IMR-90 (cell line): ENCODE data around the gene TBPL2. TPM values are rescaled to one million over a fixed set of nuclear protein-coding genes. Genes with fewer than 3 reads are reported as not detected.

Experiments used
- ATAC-seq: fragments of 200-7000 bp; cut with Tn5 transposase; 2 replicates; pipeline ENCODE4 v1.9.1; 2020; ENCODE audit warnings: low read depth, mild to moderate bottlenecking, moderate library complexity
- BruUV-seq: library from RNA; stranded (reverse); fragments of 400-500 nt; replicated peaks from 2 replicates; lab custom pipeline; 2021; lab: Mats Ljungman, UMichigan
- CTCF ChIA-PET: fragments of 300-600 bp; formaldehyde crosslinking; extraction: SDS; loops from one replicate; lab custom pipeline; 2021; ENCODE audit warnings: antibody characterized with exemption; lab: Yijun Ruan, JAX
- POLR2A ChIA-PET: fragments of 300-600 bp; sonication (Branson Sonifier 250); formaldehyde crosslinking; loops from one replicate; lab custom pipeline; 2022; ENCODE audit warnings: antibody characterized with exemption; ENCODE audit not compliant: unreplicated experiment; lab: Charles Lee
- DNase-seq: peaks from one replicate; pipeline ENCODE4 v3.0.0; 2013
- H2AFZ ChIP-seq: replicated peaks from 2 replicates; pipeline ENCODE3; 2013; ENCODE audit warnings: low read length, mild to moderate bottlenecking; ENCODE audit not compliant: poor library complexity
- H2AK5ac ChIP-seq: 2 replicates; pipeline ENCODE4 v1.6.1; 2013; ENCODE audit warnings: low read depth, low read length, inconsistent platforms
- H2AK9ac ChIP-seq: replicated peaks from 2 replicates; pipeline ENCODE3; 2013; ENCODE audit warnings: mild to moderate bottlenecking, low read depth, low read length, moderate library complexity; ENCODE audit not compliant: poor library complexity
- H2BK120ac ChIP-seq: 2 replicates; pipeline ENCODE4 v1.6.1; 2013; ENCODE audit warnings: low read depth, low read length, inconsistent platforms
- H2BK15ac ChIP-seq: 3 replicates; pipeline ENCODE4 v1.6.1; 2013; ENCODE audit warnings: low read depth, low read length, inconsistent platforms
- H2BK20ac ChIP-seq: 2 replicates; pipeline ENCODE4 v1.6.1; 2013; ENCODE audit warnings: low read depth, mild to moderate bottlenecking, inconsistent platforms, low read length, moderate library complexity
- H2BK5ac ChIP-seq: 2 replicates; pipeline ENCODE4 v1.6.1; 2013; ENCODE audit warnings: mild to moderate bottlenecking, low read depth, low read length, inconsistent platforms; ENCODE audit not compliant: poor library complexity, severe bottlenecking
- H3K14ac ChIP-seq: replicated peaks from 2 replicates; pipeline ENCODE4 v1.6.1; 2013; ENCODE audit warnings: low read depth, low read length, inconsistent platforms
- H3K18ac ChIP-seq: 2 replicates; pipeline ENCODE4 v1.6.1; 2013; ENCODE audit warnings: low read depth, low read length, control low read depth
- H3K23ac ChIP-seq: 2 replicates; pipeline ENCODE4 v1.6.1; 2013; ENCODE audit warnings: low read depth, low read length, inconsistent platforms
- H3K27ac ChIP-seq: 2 replicates; pipeline ENCODE4 v1.5.1; 2013; ENCODE audit warnings: mild to moderate bottlenecking, control low read depth, low read length; ENCODE audit not compliant: insufficient read depth
- H3K27me3 ChIP-seq: 2 replicates; pipeline ENCODE4 v1.6.1; 2013; ENCODE audit warnings: low read length; ENCODE audit not compliant: control insufficient read depth, insufficient read depth
- H3K36me3 ChIP-seq: 2 replicates; pipeline ENCODE4 v1.6.1; 2013; ENCODE audit warnings: low read length, mixed read lengths; ENCODE audit not compliant: control insufficient read depth, insufficient read depth
- H3K4ac ChIP-seq: 2 replicates; pipeline ENCODE4 v1.6.1; 2013; ENCODE audit warnings: low read depth, low read length, inconsistent platforms
- H3K4me1 ChIP-seq: 2 replicates; pipeline ENCODE4 v1.6.1; 2013; ENCODE audit warnings: low read length, mixed read lengths; ENCODE audit not compliant: control insufficient read depth, insufficient read depth
- H3K4me2 ChIP-seq: 2 replicates; pipeline ENCODE4 v1.6.1; 2013; ENCODE audit warnings: low read depth, mild to moderate bottlenecking, control low read depth, low read length, moderate library complexity
- H3K4me3 ChIP-seq: 2 replicates; pipeline ENCODE4 v1.5.1; 2013; ENCODE audit warnings: low read depth, mild to moderate bottlenecking, control low read depth, low read length, moderate library complexity; ENCODE audit not compliant: insufficient read depth
- H3K56ac ChIP-seq: 2 replicates; pipeline ENCODE4 v1.6.1; 2013; ENCODE audit warnings: low read length, inconsistent platforms; ENCODE audit not compliant: insufficient read depth; ENCODE audit errors: extremely low read depth
- H3K79me1 ChIP-seq, 2 experiments: 2 replicates each; pipeline ENCODE4 v1.6.1; 2013; ENCODE audit warnings: low read length in 2 of 2, inconsistent platforms in 1 of 2, low read depth in 1 of 2
- H3K9ac ChIP-seq: 2 replicates; pipeline ENCODE4 v1.6.1; 2013; ENCODE audit warnings: low read depth, low read length, control low read depth
- H3K9me1 ChIP-seq: 2 replicates; pipeline ENCODE4 v1.6.1; 2013; ENCODE audit warnings: low read length, inconsistent platforms; ENCODE audit not compliant: insufficient read depth
- H3K9me3 ChIP-seq: 2 replicates; pipeline ENCODE4 v1.6.1; 2013; ENCODE audit warnings: low read length; ENCODE audit not compliant: control insufficient read depth, insufficient read depth
- H4K20me1 ChIP-seq: 2 replicates; pipeline ENCODE4 v1.6.1; 2013; ENCODE audit warnings: low read length, inconsistent platforms; ENCODE audit not compliant: insufficient read depth
- H4K5ac ChIP-seq: 2 replicates; pipeline ENCODE4 v1.6.1; 2013; ENCODE audit warnings: mild to moderate bottlenecking, low read depth, low read length, control low read depth
- H4K8ac ChIP-seq, 2 experiments: 2 replicates each; pipeline ENCODE4 v1.6.1; 2013; ENCODE audit warnings: low read depth in 2 of 2, low read length in 2 of 2, control low read depth in 1 of 2, inconsistent platforms in 1 of 2
- H4K91ac ChIP-seq: 2 replicates; pipeline ENCODE4 v1.6.1; 2013; ENCODE audit warnings: low read depth, low read length, inconsistent platforms; ENCODE audit not compliant: insufficient read depth
- BHLHE40 ChIP-seq: fragments of 150-350 bp; IDR thresholded peaks from 2 replicates; pipeline ENCODE4 v1.6.1; 2016; ENCODE audit warnings: mild to moderate bottlenecking, low read depth, low read length
- CEBPB ChIP-seq: IDR thresholded peaks from 2 replicates; pipeline ENCODE4 v1.6.1; 2012; ENCODE audit warnings: low read depth, low read length, improper control_type of control experiment
- FOS ChIP-seq: fragments of 150-350 bp; IDR thresholded peaks from 2 replicates; pipeline ENCODE4 v1.6.1; 2016; ENCODE audit warnings: low read depth, low read length
- MAFK ChIP-seq: IDR thresholded peaks from 2 replicates; pipeline ENCODE4 v1.6.1; 2012; ENCODE audit warnings: low read depth, low read length, improper control_type of control experiment
- MXI1 ChIP-seq: IDR thresholded peaks from 2 replicates; pipeline ENCODE4 v1.6.1; 2012; ENCODE audit warnings: low read depth, mild to moderate bottlenecking, low read length, moderate library complexity, borderline replicate concordance
- NFE2L2 ChIP-seq: fragments of 150-350 bp; IDR thresholded peaks from 2 replicates; pipeline ENCODE4 v1.6.1; 2016; ENCODE audit warnings: low read depth, mild to moderate bottlenecking, low read length
- POLR2A ChIP-seq: IDR thresholded peaks from 2 replicates; pipeline ENCODE4 v1.6.1; 2012; ENCODE audit warnings: mild to moderate bottlenecking, low read depth, low read length
- RAD21 ChIP-seq: IDR thresholded peaks from 2 replicates; pipeline ENCODE4 v1.6.1; 2012; ENCODE audit warnings: low read length, improper control_type of control experiment
- RCOR1 ChIP-seq: IDR thresholded peaks from 2 replicates; pipeline ENCODE4 v1.6.1; 2012; ENCODE audit warnings: mild to moderate bottlenecking, low read length, improper control_type of control experiment; ENCODE audit not compliant: insufficient replicate concordance
- RFX5 ChIP-seq: IDR thresholded peaks from 2 replicates; pipeline ENCODE4 v1.8.0; 2012; ENCODE audit warnings: low read depth, mild to moderate bottlenecking, low read length, moderate library complexity
- SMC3 ChIP-seq: fragments of 150-350 bp; IDR thresholded peaks from 2 replicates; pipeline ENCODE4 v1.6.1; 2016; ENCODE audit warnings: low read depth, mild to moderate bottlenecking, antibody characterized with exemption, low read length, moderate library complexity
- USF2 ChIP-seq: fragments of 150-350 bp; IDR thresholded peaks from 2 replicates; pipeline ENCODE4 v1.6.1; 2017; ENCODE audit warnings: mild to moderate bottlenecking, antibody characterized with exemption, low read length, low read depth
- WGBS, 2 experiments: methylation state at CpG; one replicate each; pipeline versions ENCODE4 v1.1.5 to v1.1.7; 2013; ENCODE audit warnings: missing lambda C conversion rate in 2 of 2; ENCODE audit not compliant: insufficient read length in 1 of 2; ENCODE audit errors: extremely low coverage in 2 of 2; 5-methylcytosine and 5-hydroxymethylcytosine counted together
- dilution Hi-C: fragments of 300-500 bp; cut with HindIII; formaldehyde crosslinking; loops from one replicate; pipeline ENCODE4 v1.14.3; 2018; ENCODE audit warnings: low sequenced_read_pairs; ENCODE audit not compliant: unreplicated experiment
- in situ Hi-C: fragments of 300-500 bp; cut with MboI; formaldehyde crosslinking; loops from 3 replicates; pipeline ENCODE4 v1.14.3; 2019; ENCODE audit warnings: low sequenced_read_pairs, inconsistent platforms, mixed read lengths
- intact Hi-C: fragments of 100-400 bp; cut with micrococcal nuclease; formaldehyde crosslinking; loops from 2 replicates; pipeline ENCODE4 v1.10.0; 2022
- polyA plus RNA-seq, 3 experiments: library from polyadenylated mRNA; depleted of rRNA; stranded (reverse); fragments of >200 nt; gene quantifications; 2 replicates each; pipeline ENCODE4 v1.2.3, GENCODE V29; 2012; ENCODE audit warnings: low replicate concordance in 1 of 3
- total RNA-seq: library from RNA; depleted of rRNA; stranded (reverse); fragments of >200 nt; gene quantifications from 2 replicates; pipeline ENCODE4 v1.2.3, GENCODE V29; 2012
- TF ChIP-seq, protein P1 (sequence below): fragments of 150-350 bp; IDR thresholded peaks from 2 replicates; pipeline ENCODE4 v1.6.1; 2016; ENCODE audit warnings: low read depth, mild to moderate bottlenecking, low read length, moderate library complexity, borderline replicate concordance
- TF ChIP-seq, protein P2 (sequence below): conservative IDR thresholded peaks from 2 replicates; pipeline ENCODE4 v1.5.1; 2012; ENCODE audit warnings: mild to moderate bottlenecking, low read depth, low read length, improper control_type of control experiment

The TBPL2 gene
- total and polyA plus RNA-seq, 2 of the 4 experiments (the other 2 are of a cell fraction) = not detected

DNA sequence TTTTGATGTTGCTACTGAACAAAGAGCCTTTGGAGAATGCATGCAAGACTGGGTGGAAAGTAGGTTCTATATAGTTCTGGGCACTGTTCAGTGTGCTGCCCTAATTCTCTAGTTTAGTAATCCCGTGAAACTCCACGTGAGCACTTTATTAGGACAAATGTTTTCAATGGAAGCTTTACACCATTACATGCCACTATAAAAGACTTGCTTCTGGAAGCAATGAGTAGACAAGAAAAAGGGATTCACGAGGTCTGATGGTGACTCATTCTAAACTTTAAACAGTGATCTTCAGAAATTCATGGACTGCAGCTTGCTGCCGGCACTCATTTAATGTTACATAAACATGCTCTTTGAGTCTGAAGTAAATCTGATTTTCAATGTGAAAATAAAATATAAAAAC lies 51.1 kb downstream of the TBPL2 start:
- H3K4ac ChIP-seq = peak overlapping the region; percentile 65
- ChIA-PET POLR2A (no interaction called here), CTCF (interaction anchor here (1.4 to 1.5 kb wide), 2 partner anchors 21 to 22 kb away, joined by 3 read pairs; no protein-coding TSS in a partner anchor)
- peak overlapping the region; percentile 60; the same call in 1 of the 2 replicates for H2AK5ac ChIP-seq
- H3K4me2 ChIP-seq = peak overlapping the region; percentile 62
- H4K8ac ChIP-seq = peak overlapping the region; percentile 38 to 76; a peak in 2 of 4 replicates
- H2BK15ac ChIP-seq = peak overlapping the region; percentile 62; the same call in 2 of the 3 replicates
- no CpG with 5 or more reads among the region's 4 CpGs for WGBS, 2 experiments
- peak overlapping the region; percentile 80 for H2BK20ac ChIP-seq
- peak overlapping the region; percentile 87; the same call in 1 of the 2 replicates for H3K27ac ChIP-seq
- H2BK120ac ChIP-seq = peak overlapping the region; percentile 74
- H3K79me1 ChIP-seq = peaks cover 0 to 15% of the 10 kb centered on the region in 2 experiments; a peak in 2 of 4 replicates
- H4K91ac ChIP-seq = peak overlapping the region; percentile 46
- no peak for TF ChIP-seq RFX5
- TF ChIP-seq USF2 = no peak
- no peak for TF ChIP-seq SMC3
- TF ChIP-seq RCOR1 = no peak
- TF ChIP-seq MXI1 = no peak
- TF ChIP-seq MAFK = no peak
- TF ChIP-seq, protein P1, sequence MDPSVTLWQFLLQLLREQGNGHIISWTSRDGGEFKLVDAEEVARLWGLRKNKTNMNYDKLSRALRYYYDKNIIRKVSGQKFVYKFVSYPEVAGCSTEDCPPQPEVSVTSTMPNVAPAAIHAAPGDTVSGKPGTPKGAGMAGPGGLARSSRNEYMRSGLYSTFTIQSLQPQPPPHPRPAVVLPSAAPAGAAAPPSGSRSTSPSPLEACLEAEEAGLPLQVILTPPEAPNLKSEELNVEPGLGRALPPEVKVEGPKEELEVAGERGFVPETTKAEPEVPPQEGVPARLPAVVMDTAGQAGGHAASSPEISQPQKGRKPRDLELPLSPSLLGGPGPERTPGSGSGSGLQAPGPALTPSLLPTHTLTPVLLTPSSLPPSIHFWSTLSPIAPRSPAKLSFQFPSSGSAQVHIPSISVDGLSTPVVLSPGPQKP = no peak
- TF ChIP-seq, protein P2, sequence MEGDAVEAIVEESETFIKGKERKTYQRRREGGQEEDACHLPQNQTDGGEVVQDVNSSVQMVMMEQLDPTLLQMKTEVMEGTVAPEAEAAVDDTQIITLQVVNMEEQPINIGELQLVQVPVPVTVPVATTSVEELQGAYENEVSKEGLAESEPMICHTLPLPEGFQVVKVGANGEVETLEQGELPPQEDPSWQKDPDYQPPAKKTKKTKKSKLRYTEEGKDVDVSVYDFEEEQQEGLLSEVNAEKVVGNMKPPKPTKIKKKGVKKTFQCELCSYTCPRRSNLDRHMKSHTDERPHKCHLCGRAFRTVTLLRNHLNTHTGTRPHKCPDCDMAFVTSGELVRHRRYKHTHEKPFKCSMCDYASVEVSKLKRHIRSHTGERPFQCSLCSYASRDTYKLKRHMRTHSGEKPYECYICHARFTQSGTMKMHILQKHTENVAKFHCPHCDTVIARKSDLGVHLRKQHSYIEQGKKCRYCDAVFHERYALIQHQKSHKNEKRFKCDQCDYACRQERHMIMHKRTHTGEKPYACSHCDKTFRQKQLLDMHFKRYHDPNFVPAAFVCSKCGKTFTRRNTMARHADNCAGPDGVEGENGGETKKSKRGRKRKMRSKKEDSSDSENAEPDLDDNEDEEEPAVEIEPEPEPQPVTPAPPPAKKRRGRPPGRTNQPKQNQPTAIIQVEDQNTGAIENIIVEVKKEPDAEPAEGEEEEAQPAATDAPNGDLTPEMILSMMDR = no peak
- TF ChIP-seq FOS = peak; percentile 77
- no peak for TF ChIP-seq POLR2A
- no peak; the same call in 1 of the 2 replicates for TF ChIP-seq CEBPB
- TF ChIP-seq NFE2L2 = peak; percentile 62; the same call in 1 of the 2 replicates
- TF ChIP-seq BHLHE40 = peak; percentile 42; the same call in 1 of the 2 replicates
- TF ChIP-seq RAD21 = no peak
- dilution Hi-C loops (no loop called here), intact Hi-C loops (no loop called here), in situ Hi-C loops (no loop called here)
- BruUV-seq = no TSS peak
- H3K9me3 ChIP-seq = no peaks in the 10 kb centered on the region
- H3K9ac ChIP-seq = no peak overlapping the region
- H2AFZ ChIP-seq = no peak overlapping the region
- H3K36me3 ChIP-seq = peaks cover 8% of the 10 kb centered on the region
- peaks cover 5% of the 10 kb centered on the region; the same call in 1 of the 2 replicates for H3K9me1 ChIP-seq
- H3K23ac ChIP-seq = peak overlapping the region; percentile 25; the same call in 1 of the 2 replicates
- H2BK5ac ChIP-seq = peak overlapping the region; percentile 97
- no peak overlapping the region for H2AK9ac ChIP-seq
- peak overlapping the region; percentile 70 for H3K14ac ChIP-seq
- H3K4me1 ChIP-seq = peaks cover 8% of the 10 kb centered on the region
- H4K5ac ChIP-seq = peak overlapping the region; percentile 81
- H4K20me1 ChIP-seq = no peaks in the 10 kb centered on the region
- no peaks in the 10 kb centered on the region for H3K27me3 ChIP-seq
- ATAC-seq = peak; percentile 86
- H3K4me3 ChIP-seq = no peak overlapping the region
- peak overlapping the region; percentile 59; the same call in 1 of the 2 replicates for H3K56ac ChIP-seq
- peak; percentile 94 for DNase-seq
- H3K18ac ChIP-seq = peak overlapping the region; percentile 86
